ENCODE measurements around the gene FDX1.
A peak's percentile ranks its signal among the peaks of the same experiment; 100 is the strongest.
"Not testable (repeated sequence)": the region's sequence is repeated elsewhere in the genome, so short reads cannot be mapped to it uniquely, and the experiment has no call there.

The FDX1 gene

GRCh38 chr11:110429731-110430266 lies at the start of gene FDX1:
TSS of gene FDX1 (plus strand) at chr11:110429948. CDS start at chr11:110430121, 173 bp downstream.
- peak; percentile 71 for DNase-seq

DNA sequence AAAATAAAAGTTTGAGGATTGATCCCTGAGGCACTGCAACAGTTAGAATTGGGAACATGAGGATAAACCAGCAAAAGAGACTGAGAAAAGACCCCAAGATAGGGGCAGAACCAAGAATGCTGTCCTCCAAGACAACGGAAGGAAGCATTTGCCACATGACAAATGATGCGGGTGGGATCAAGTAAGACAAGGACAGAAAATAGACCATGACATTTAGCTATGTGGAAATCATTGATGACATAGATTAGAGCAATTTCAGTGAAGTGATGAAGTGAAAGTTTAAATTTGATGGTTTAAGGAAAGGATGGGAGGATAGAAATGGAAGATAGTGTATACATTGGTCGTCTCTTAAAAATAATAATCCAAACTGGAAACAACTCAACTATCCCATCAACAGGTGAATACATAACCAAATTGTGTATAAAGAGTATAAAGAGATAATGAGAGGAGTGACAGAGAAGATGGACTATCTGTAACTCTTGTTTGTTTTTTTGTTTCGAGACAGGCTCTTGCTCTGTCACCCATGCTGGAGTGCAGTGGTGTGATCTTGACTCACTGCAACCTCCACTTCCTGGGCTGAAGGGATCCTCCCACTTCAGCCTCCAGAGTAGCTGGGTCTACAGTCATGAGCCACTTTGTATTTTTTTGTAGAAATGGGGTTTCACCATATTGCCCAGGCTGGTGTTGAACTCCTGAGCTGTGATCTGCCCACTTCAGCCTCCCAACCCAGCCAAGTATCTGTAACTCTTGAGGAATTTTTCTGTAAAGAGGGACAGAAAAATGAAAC lies 48.7 kb upstream of the FDX1 start:
- DNase-seq: no peak

DNA sequence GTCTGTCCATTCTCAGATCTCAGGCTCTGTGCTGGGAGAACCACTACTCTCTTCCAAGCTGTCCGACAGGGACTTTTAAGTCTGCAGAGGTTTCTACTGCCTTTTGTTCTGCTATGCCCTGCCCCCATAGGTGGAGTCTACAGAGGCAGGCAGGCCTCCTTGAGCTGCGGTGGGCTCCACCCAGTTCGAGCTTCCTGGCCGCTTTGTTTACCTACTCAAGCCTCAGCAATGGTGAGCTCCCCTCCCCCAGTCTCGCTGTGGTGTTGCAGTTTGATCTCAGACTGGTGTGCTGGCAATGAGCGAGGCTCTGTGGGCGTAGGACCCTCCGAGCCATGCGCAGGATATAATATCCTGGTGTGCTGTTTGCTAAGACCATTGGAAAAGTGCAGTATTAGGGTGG lies 41.5 kb upstream of the FDX1 start:
- not testable (repeated sequence) for DNase-seq

DNA sequence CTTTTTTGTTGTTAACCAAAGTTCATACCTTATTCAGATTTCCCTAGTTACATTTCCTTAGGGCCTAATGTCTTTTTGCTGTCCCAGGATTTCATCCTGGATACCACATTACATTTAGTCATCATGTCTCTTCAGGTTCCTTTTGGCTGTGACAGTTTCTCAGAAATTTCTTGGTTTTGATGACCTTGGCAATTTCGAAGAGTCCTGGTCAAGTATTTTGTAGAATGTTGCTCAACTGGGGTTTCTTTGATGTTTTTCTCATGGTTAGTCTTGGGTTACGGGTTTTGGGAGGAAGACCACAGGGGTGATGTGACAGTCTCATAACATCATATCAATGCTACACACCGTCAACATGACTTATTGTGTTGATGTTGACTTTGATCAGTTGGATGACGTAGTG lies 39.8 kb upstream of the FDX1 start:
- DNase-seq: no peak

DNA sequence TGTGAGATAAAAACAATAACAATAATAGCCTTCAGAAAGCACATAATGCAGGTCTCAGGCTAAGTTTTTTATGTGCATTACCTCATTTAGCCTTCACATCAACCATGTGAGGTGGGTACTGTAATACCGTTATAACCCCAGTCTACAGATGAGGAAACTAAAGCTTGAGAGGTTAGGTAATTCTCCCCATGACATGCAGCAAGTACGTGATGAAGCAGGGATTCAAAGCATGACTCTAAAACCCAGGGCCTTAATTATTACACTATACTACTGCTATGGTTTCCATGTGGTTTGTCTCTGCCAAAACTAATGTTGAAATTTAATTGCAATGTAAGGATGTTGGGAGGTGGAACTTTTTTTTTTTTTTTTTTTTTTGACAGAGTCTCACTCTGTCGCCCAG lies 37.7 kb upstream of the FDX1 start:
- no peak for DNase-seq

GRCh38 chr11:110397668-110398286 lies 32.0 kb upstream of the FDX1 start:
- not testable (repeated sequence) for DNase-seq

GRCh38 chr11:110403585-110403984 lies 26.2 kb upstream of the FDX1 start:
- DNase-seq: not testable (repeated sequence)

GRCh38 chr11:110405636-110406035 lies 24.1 kb upstream of the FDX1 start:
- not testable (repeated sequence) for DNase-seq

DNA sequence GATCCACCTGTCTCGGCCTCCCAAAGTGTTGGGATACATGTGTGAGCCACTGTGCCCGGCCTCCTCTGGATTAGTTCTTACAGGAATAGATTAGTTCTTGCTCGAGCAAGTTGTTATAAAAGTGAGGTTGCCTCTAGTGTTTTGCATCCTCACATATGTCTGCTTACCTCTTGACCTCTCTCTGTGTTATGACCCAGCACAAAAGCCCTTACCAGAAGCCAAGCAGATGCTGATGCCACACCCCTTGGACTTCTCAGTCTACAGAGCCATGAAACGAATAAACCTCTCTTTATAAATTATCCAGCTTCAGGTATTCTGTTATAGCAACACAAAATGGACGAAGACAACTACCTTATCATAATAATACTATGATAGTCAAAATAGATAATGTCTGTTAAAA lies 22.4 kb upstream of the FDX1 start:
- no peak for DNase-seq

GRCh38 chr11:110409174-110409573 lies 20.6 kb upstream of the FDX1 start:
- DNase-seq: no peak

DNA sequence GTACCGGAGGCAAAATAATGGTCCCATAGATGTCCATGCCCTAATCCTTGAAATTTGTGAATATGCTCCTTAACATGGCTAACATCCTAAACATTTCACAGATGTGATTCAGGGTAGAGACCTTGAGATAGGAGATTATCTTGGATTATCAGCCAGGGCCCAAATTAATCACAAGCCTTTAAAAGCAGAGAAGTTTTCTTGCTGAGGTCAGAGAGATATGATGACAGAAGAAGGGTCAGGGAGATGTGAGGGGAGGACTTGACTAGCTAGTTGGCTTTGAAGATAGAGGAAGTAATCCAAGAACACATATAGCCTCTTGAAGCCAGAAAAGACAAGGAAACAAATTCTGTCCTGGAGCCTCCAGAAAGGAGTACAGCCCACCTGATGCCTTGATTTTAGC lies 19.1 kb upstream of the FDX1 start:
- DNase-seq: no peak

DNA sequence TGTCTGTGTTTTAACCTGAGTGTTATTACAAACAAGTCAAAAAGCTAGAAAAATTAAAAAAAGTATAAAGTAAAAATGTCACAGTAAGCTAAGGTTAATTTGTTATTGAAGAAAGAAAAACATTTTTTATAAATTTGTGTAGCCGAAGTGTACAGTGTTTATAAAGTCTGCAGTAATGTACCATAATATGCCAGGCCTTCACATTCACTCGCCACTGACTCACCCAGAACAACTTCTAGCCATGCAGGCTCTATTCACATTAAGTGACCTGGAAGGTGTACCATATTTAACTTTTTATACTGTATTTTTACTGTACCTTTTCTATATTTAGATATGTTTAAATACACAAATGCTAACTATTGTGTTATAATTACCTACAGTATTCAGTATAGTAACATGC lies 14.7 kb upstream of the FDX1 start:
- DNase-seq: no peak

DNA sequence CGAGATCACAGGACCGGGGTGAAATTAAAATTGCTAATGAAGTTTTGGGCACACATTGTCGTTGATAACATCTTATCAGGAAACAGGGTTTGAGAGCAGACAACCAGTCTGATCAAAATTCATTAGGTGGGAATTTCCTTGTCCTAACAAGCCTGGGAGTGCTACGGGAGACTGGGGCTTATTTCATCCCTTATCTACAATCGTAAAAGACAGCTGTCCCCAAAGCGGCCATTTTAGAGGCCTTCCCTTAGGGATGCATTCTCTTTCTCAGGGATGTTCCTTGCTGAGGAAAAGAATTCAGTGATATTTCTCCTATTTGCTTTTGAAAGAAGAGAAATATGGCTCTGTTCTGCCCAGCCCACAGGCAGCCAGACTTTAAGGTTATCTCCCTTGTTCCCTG lies 8.1 kb upstream of the FDX1 start:
- DNase-seq: not testable (repeated sequence)

GRCh38 chr11:110422306-110422905 lies 7.3 kb upstream of the FDX1 start:
- no peak for DNase-seq

DNA sequence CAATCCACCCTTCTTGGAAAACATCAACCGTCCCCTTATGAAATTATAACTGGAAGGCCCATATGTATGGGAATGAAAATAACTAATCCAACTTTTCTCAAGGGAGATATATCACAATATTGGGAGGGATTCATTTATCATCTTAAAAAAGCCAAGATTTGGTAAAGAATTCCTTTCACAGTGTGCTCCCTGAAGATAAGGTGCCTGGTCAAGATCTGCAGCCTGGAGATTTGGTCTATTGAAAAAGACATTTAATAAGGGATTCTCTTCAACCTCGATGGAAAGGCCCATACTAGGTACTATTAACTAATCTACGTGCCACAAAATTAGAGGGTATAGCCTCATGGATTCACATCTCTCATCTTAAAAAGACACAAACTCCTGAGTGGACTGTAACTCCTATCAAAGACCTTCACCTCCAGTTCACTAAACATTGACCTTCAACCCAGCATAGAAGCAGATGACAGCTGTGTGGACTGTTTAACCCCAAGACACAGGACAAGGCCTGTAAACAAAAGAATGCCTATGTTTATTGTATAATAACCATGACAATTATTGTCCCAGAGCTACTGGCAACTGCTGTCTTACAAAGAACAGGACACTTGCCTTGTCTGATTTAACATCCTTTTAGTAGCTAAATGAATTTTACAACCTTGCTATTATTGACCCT lies 4.8 kb upstream of the FDX1 start:
- DNase-seq: no peak

- DNase-seq: no peak
These were observed 3.8 kb upstream of the FDX1 start for GRCh38 chr11:110425751-110426545.

GRCh38 chr11:110428040-110428439 lies 1.7 kb upstream of the FDX1 start:
- DNase-seq: no peak

DNA sequence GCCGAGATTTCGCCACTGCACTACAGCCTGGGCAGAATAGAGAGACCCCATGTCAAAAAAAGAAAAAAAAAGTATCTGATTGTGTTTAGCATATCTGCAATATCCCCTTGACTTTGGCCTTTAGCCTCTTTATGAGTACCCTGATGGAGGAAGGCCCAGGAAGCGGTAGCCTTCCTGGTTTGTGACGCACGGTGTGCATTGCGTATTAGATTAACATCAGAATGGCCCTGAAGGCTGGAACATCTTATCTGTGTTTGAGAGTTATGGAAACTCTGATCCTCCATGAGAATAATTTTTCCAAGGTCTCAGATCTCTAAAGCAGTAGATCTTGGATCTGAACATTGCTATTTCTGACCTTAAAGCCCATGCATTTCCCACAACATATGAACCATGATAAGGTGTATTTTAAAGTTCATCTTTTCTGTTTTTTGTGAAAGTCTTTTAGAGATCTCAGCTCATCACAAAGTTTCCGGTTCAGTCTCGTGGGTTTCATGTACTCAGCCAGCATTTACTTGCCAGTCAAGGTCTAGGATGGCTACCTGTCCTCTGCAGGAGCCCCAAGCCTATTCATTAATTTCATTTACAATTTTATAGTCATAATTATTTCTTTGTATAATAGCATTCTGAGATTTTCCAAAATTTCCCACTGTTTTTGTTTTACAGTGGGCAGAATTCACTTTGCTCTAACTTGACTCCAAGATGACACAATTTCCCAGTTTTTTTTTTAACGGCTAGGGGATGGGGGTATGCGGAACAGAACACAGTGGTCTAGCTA lies 605 bp upstream of the FDX1 start:
- no peak for DNase-seq

DNA sequence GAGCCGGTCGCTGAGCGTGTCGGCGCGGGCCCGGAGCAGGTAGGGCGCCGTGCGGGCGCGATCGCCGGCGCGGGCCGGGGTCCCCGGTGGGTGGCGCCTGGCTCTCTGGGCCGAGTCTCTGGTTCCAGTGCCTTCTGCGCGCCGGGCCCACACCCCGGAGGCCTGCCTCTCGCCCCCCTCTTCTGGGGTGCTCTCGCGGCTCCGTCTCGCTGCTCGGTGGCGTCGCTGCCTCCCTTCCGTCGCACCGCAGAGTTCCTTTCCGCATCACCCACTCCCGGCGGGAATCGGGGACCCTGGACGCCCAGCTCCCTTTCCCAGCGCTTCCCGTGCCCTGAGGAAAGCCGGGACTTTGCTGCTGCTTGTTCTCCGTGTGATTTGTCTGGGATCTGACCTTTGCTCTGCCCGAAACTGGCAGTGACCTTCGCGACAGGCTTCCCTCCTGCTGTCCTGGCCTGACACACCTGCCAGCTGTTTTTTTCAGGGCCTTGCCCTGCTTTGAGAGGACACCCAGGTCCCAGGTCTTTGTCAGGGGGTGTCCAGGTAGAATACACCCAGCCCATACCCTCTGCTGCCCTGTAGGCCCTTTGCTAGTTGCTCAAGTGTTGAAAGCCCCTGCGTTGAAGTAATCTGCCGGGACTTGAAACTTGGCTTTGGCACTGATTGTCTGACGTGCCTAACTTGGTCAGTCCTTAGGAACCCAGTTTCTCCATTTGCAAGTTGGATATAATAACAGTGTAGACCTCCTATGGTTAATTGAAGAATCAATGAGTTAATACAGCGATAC lies 711 bp downstream of the FDX1 start:
- no peak for DNase-seq

- no peak for DNase-seq
These were observed 1.4 kb downstream of the FDX1 start for GRCh38 chr11:110431051-110431672.
